Vagina (tissue), 2 donors: ENCODE results near the gene CD101.

Experiments used
- POLR2A ChIP-seq, 2 donors: fragments of 450-650 bp; IDR thresholded peaks; one replicate each; pipeline ENCODE4 v1.6.1; 2017; ENCODE audit warnings: antibody characterized with exemption in 2 of 2, mild to moderate bottlenecking in 2 of 2, moderate library complexity in 2 of 2
- TF ChIP-seq, protein P1 (sequence below), 3 experiments: fragments of 450-650 bp in 2 of 3; fragments of 200-600 bp in 1 of 3; sonication (generic) in 1 of 3; IDR thresholded peaks; one replicate each; pipeline ENCODE4 v1.5.1; 2017 to 2019; ENCODE audit warnings: antibody characterized with exemption in 3 of 3, mild to moderate bottlenecking in 2 of 3, moderate library complexity in 2 of 3

DNA sequence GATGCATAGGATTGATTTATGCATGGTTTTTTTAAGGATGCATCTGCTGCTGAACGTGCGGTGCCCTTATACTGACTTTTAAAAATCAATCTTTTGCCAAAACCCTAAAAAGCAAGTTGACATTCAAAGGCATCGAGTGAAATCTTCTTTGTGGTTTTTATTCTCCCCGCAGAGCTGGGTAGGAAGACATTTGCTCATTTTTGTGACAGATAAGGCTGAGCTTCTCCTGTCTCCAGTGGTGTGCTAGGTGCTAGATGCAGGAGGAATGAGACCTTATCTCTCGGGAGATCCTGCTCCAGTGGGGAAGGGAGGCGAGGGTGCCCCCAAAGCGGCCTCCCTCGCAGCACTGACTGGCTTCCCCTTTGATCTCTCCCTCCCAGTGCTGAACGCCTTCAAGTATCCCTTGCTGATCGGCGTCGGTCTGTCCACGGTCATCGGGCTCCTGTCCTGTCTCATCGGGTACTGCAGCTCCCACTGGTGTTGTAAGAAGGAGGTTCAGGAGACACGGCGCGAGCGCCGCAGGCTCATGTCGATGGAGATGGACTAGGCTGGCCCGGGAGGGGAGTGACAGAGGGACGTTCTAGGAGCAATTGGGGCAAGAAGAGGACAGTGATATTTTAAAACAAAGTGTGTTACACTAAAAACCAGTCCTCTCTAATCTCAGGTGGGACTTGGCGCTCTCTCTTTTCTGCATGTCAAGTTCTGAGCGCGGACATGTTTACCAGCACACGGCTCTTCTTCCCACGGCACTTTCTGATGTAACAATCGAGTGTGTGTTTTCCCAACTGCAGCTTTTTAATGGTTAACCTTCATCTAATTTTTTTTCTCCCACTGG is 14.9 kb upstream of the CD101 start:
- TF ChIP-seq, protein P1, sequence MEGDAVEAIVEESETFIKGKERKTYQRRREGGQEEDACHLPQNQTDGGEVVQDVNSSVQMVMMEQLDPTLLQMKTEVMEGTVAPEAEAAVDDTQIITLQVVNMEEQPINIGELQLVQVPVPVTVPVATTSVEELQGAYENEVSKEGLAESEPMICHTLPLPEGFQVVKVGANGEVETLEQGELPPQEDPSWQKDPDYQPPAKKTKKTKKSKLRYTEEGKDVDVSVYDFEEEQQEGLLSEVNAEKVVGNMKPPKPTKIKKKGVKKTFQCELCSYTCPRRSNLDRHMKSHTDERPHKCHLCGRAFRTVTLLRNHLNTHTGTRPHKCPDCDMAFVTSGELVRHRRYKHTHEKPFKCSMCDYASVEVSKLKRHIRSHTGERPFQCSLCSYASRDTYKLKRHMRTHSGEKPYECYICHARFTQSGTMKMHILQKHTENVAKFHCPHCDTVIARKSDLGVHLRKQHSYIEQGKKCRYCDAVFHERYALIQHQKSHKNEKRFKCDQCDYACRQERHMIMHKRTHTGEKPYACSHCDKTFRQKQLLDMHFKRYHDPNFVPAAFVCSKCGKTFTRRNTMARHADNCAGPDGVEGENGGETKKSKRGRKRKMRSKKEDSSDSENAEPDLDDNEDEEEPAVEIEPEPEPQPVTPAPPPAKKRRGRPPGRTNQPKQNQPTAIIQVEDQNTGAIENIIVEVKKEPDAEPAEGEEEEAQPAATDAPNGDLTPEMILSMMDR (IDR thresholded peaks at IDR 0.05), result no peak
- no peak for TF ChIP-seq POLR2A (IDR thresholded peaks at IDR 0.05)
